Activated T-cell treated with anti-CD3 and anti-CD28 coated beads, Interleukin-2, amount 50 U/mL, for 72 hours (primary cell): Measurements from ENCODE around the gene SDK1. TPM values are rescaled to one million over a fixed set of nuclear protein-coding genes. Genes with fewer than 3 reads are reported as not detected.
A peak's percentile ranks its signal among the peaks of the same experiment; 100 is the strongest.
"Not testable (repeated sequence)": the region's sequence is repeated elsewhere in the genome, so short reads cannot be mapped to it uniquely, and the experiment has no call there.

Experiments used
- ATAC-seq, 2 donors: fragments of 150-1000 bp; cut with Tn5 transposase; replicated peaks in 1 of 2; 2 replicates each; pipeline ENCODE4 v1.10.0; 2021; ENCODE audit warnings: moderate library complexity in 2 of 2, mild to moderate bottlenecking in 1 of 2
- DNase-seq, 2 donors: peaks; one replicate each; pipeline ENCODE4 v3.0.0; 2021 to 2022; ENCODE audit warnings: mixed read lengths in 1 of 2
- H3K27ac Mint-ChIP-seq: one replicate; pipeline ENCODE4 v1.8.0; 2022; ENCODE audit warnings: mild to moderate bottlenecking, moderate library complexity, mixed read lengths
- H3K27me3 Mint-ChIP-seq: one replicate; pipeline ENCODE4 v1.8.0; 2022; ENCODE audit warnings: low read depth, mixed read lengths
- H3K36me3 Mint-ChIP-seq, 2 donors: one replicate each; pipeline ENCODE4 v1.8.0; 2022; ENCODE audit warnings: mixed read lengths in 2 of 2, mild to moderate bottlenecking in 1 of 2; ENCODE audit not compliant: insufficient read depth in 2 of 2
- H3K4me1 Mint-ChIP-seq: one replicate; pipeline ENCODE4 v1.8.0; 2022; ENCODE audit warnings: low read depth, mixed read lengths
- H3K4me3 Mint-ChIP-seq, 2 donors: one replicate each; pipeline ENCODE4 v1.8.0; 2022; ENCODE audit warnings: mild to moderate bottlenecking in 2 of 2, mixed read lengths in 2 of 2, moderate library complexity in 2 of 2
- H3K9me3 Mint-ChIP-seq, 2 donors: one replicate each; pipeline ENCODE4 v1.8.0; 2022; ENCODE audit warnings: mixed read lengths in 2 of 2
- total RNA-seq, 2 donors: library from RNA; stranded (reverse); gene quantifications; one replicate each; pipeline ENCODE4 v1.2.3, GENCODE V29; 2022

Gene SDK1
- total RNA-seq, 2 donors from 2014 or later: 6.1 to 6.3 TPM

GRCh38 chr7:3678314-3678810 is 377.3 kb downstream of the SDK1 start:
- DNase-seq (no peak), ATAC-seq (no peak)
- Mint-ChIP-seq H3K4me3 (no peak overlapping the region), H3K4me1 (no peaks in the 10 kb centered on the region), H3K36me3 (no peaks in the 10 kb centered on the region), H3K27ac (no peak overlapping the region), H3K27me3 (peaks cover 4% of the 10 kb centered on the region), H3K9me3 (no peaks in the 10 kb centered on the region)

GRCh38 chr7:3682028-3682710 is 381.1 kb downstream of the SDK1 start:
- Mint-ChIP-seq H3K36me3 (no peaks in the 10 kb centered on the region), H3K9me3 (no peaks in the 10 kb centered on the region), H3K27me3 (peaks cover 4% of the 10 kb centered on the region), H3K4me3 (no peak overlapping the region), H3K27ac (no peak overlapping the region), H3K4me1 (no peaks in the 10 kb centered on the region)
- no peak for ATAC-seq
- DNase-seq: no peak

- peaks cover 4% of the 10 kb centered on the region for H3K27me3 Mint-ChIP-seq
- no peak overlapping the region for H3K4me3 Mint-ChIP-seq
- H3K36me3 Mint-ChIP-seq: no peaks in the 10 kb centered on the region
- H3K4me1 Mint-ChIP-seq: no peaks in the 10 kb centered on the region
- no peaks in the 10 kb centered on the region for H3K9me3 Mint-ChIP-seq
- no peak overlapping the region for H3K27ac Mint-ChIP-seq
- ATAC-seq: no peak
- no peak for DNase-seq
These were observed 382.8 kb downstream of the SDK1 start for GRCh38 chr7:3683546-3684539.

- Mint-ChIP-seq H3K4me3 (no peak overlapping the region), H3K27me3 (no peaks in the 10 kb centered on the region), H3K36me3 (no peaks in the 10 kb centered on the region), H3K9me3 (no peaks in the 10 kb centered on the region), H3K4me1 (no peaks in the 10 kb centered on the region), H3K27ac (no peak overlapping the region)
- no peak for ATAC-seq
- no peak for DNase-seq
These were observed 387.0 kb downstream of the SDK1 start for GRCh38 chr7:3688071-3688470.

GRCh38 chr7:3688842-3689241 is 387.8 kb downstream of the SDK1 start:
- ATAC-seq (no peak), DNase-seq (no peak)
- H3K4me1 Mint-ChIP-seq: no peaks in the 10 kb centered on the region
- H3K27ac Mint-ChIP-seq: no peak overlapping the region
- no peaks in the 10 kb centered on the region for H3K36me3 Mint-ChIP-seq
- H3K9me3 Mint-ChIP-seq: no peaks in the 10 kb centered on the region
- no peak overlapping the region for H3K4me3 Mint-ChIP-seq
- H3K27me3 Mint-ChIP-seq: no peaks in the 10 kb centered on the region

- Mint-ChIP-seq H3K27ac (no peak overlapping the region), H3K4me1 (no peaks in the 10 kb centered on the region), H3K27me3 (no peaks in the 10 kb centered on the region), H3K9me3 (no peaks in the 10 kb centered on the region), H3K4me3 (no peak overlapping the region), H3K36me3 (no peaks in the 10 kb centered on the region)
- ATAC-seq (no peak), DNase-seq (no peak)
These were observed 390.6 kb downstream of the SDK1 start for GRCh38 chr7:3691478-3692158.

- no peak overlapping the region for H3K27ac Mint-ChIP-seq
These were observed 394.6 kb downstream of the SDK1 start for GRCh38 chr7:3695602-3696001.

GRCh38 chr7:3696113-3696512 is 395.1 kb downstream of the SDK1 start:
- H3K4me1 Mint-ChIP-seq: peaks cover 21% of the 10 kb centered on the region
- DNase-seq: no peak
- peaks cover 10% of the 10 kb centered on the region for H3K27me3 Mint-ChIP-seq
- no peak overlapping the region for H3K4me3 Mint-ChIP-seq
- no peaks in the 10 kb centered on the region for H3K9me3 Mint-ChIP-seq
- ATAC-seq: no peak
- H3K36me3 Mint-ChIP-seq: no peaks in the 10 kb centered on the region
- H3K27ac Mint-ChIP-seq: no peak overlapping the region

More at GRCh38 chr7:3695602-3696001, 394.6 kb downstream of the SDK1 start:
- H3K4me1 Mint-ChIP-seq: peaks cover 21% of the 10 kb centered on the region
- H3K9me3 Mint-ChIP-seq: no peaks in the 10 kb centered on the region
- H3K4me3 Mint-ChIP-seq: no peak overlapping the region
- DNase-seq (no peak), ATAC-seq (no peak)
- H3K27me3 Mint-ChIP-seq: peaks cover 10% of the 10 kb centered on the region
- H3K36me3 Mint-ChIP-seq: no peaks in the 10 kb centered on the region

- H3K9me3 Mint-ChIP-seq: no peaks in the 10 kb centered on the region
- H3K27me3 Mint-ChIP-seq: peaks cover 10% of the 10 kb centered on the region
- ATAC-seq (peak; percentile 81 to 82), DNase-seq (no peak)
- H3K4me3 Mint-ChIP-seq: peak overlapping the region in 1 of 2 donors; percentile 19
- peaks cover 21% of the 10 kb centered on the region for H3K4me1 Mint-ChIP-seq
- H3K36me3 Mint-ChIP-seq: no peaks in the 10 kb centered on the region
- no peak overlapping the region for H3K27ac Mint-ChIP-seq
These were observed 396.4 kb downstream of the SDK1 start for GRCh38 chr7:3697472-3697871.

- Mint-ChIP-seq H3K4me3 (no peak overlapping the region), H3K27ac (no peak overlapping the region), H3K9me3 (peaks cover 1 to 2% of the 10 kb centered on the region in 2 donors), H3K4me1 (no peaks in the 10 kb centered on the region), H3K27me3 (no peaks in the 10 kb centered on the region), H3K36me3 (peaks cover 0 to 2% of the 10 kb centered on the region in 2 donors)
- DNase-seq (no peak), ATAC-seq (no peak)
These were observed 404.2 kb downstream of the SDK1 start for GRCh38 chr7:3705258-3705657.

- not testable (repeated sequence) for H3K36me3 Mint-ChIP-seq, H3K4me1 Mint-ChIP-seq, ATAC-seq, H3K27me3 Mint-ChIP-seq, H3K4me3 Mint-ChIP-seq, DNase-seq, H3K27ac Mint-ChIP-seq, H3K9me3 Mint-ChIP-seq
These were observed 405.0 kb downstream of the SDK1 start for GRCh38 chr7:3706091-3706490.

GRCh38 chr7:3710122-3710521 is 409.1 kb downstream of the SDK1 start:
- ATAC-seq (no peak), DNase-seq (no peak)
- peaks cover 0 to 2% of the 10 kb centered on the region in 2 donors for H3K36me3 Mint-ChIP-seq
- H3K9me3 Mint-ChIP-seq: peaks cover 0 to 1% of the 10 kb centered on the region in 2 donors
- H3K4me3 Mint-ChIP-seq: no peak overlapping the region
- peaks cover 6% of the 10 kb centered on the region for H3K4me1 Mint-ChIP-seq
- H3K27me3 Mint-ChIP-seq: no peaks in the 10 kb centered on the region
- H3K27ac Mint-ChIP-seq: no peak overlapping the region

- H3K27ac Mint-ChIP-seq: no peak overlapping the region
- no peak for ATAC-seq
These were observed 409.5 kb downstream of the SDK1 start for GRCh38 chr7:3710531-3710930.

More at GRCh38 chr7:3710531-3710930, 409.5 kb downstream of the SDK1 start:
- H3K36me3 Mint-ChIP-seq: peaks cover 0 to 2% of the 10 kb centered on the region in 2 donors
- no peaks in the 10 kb centered on the region for H3K9me3 Mint-ChIP-seq
- no peak overlapping the region for H3K4me3 Mint-ChIP-seq
- peaks cover 6% of the 10 kb centered on the region for H3K4me1 Mint-ChIP-seq
- peaks cover 4% of the 10 kb centered on the region for H3K27me3 Mint-ChIP-seq
- no peak for DNase-seq
